Lower leg skin (tissue), 4 donors: ENCODE measurements around the gene SFMBT2. TPM values are rescaled to one million over a fixed set of nuclear protein-coding genes. Genes with fewer than 3 reads are reported as not detected.
"Not testable (repeated sequence)": the region's sequence is repeated elsewhere in the genome, so short reads cannot be mapped to it uniquely, and the experiment has no call there.

ENCODE experiments used
- DNase-seq, 2 donors: peaks; one replicate each; pipeline ENCODE4 v3.0.0-alpha.2; 2019; ENCODE audit warnings: low spot score in 2 of 2
- H3K4me3 ChIP-seq: fragments of 200-600 bp; sonication (generic); 2 replicates; pipeline ENCODE4 v1.5.1; 2017; ENCODE audit warnings: mild to moderate bottlenecking, low read depth; ENCODE audit not compliant: poor library complexity, severe bottlenecking
- CTCF ChIP-seq, 3 donors: fragments of 450-650 bp; IDR thresholded peaks; one replicate each; pipeline ENCODE4 v1.5.1; 2016; ENCODE audit warnings: antibody characterized with exemption in 3 of 3, mild to moderate bottlenecking in 3 of 3, moderate library complexity in 2 of 3
- POLR2A ChIP-seq, 2 donors: fragments of 450-650 bp; IDR thresholded peaks; one replicate each; pipeline ENCODE4 v1.6.1; 2016 to 2017; ENCODE audit warnings: antibody characterized with exemption in 2 of 2, mild to moderate bottlenecking in 1 of 2, moderate library complexity in 1 of 2
- WGBS, 2 donors: methylation state at CpG; one replicate each; pipeline ENCODE4 v1.1.5; 2018; 5-methylcytosine and 5-hydroxymethylcytosine counted together
- intact Hi-C: fragments of 100-400 bp; cut with DNase I; formaldehyde crosslinking; loops from one replicate; pipeline ENCODE4 v1.15.0; 2023; ENCODE audit warnings: low total_unique reads
- total RNA-seq, 4 donors: library from RNA; depleted of rRNA; stranded (reverse); fragments of >200 nt; gene quantifications; one replicate each; pipeline ENCODE4 v1.1.0, GENCODE V29; 2016

The SFMBT2 gene
- total RNA-seq, 4 donors from 2014 or later, result 0.42 to 3.3 (median 1.9) TPM

- TF ChIP-seq POLR2A (IDR thresholded peaks at IDR 0.05) (no peak), CTCF (IDR thresholded peaks at IDR 0.05) (no peak)
These were observed 177.4 kb downstream of the SFMBT2 start for GRCh38 chr10:7233259-7233991.

GRCh38 chr10:7231509-7232414 is 179.1 kb downstream of the SFMBT2 start:
- TF ChIP-seq CTCF (IDR thresholded peaks at IDR 0.05) (no peak), POLR2A (IDR thresholded peaks at IDR 0.05) (no peak)
- no peak for DNase-seq
- no peak overlapping the region for H3K4me3 ChIP-seq
- WGBS, 2 donors, result 62 to 67% methylated on average over 9 of the region's 9 CpGs
- intact Hi-C loops, result no loop called here

More at GRCh38 chr10:7233259-7233991, 177.4 kb downstream of the SFMBT2 start:
- H3K4me3 ChIP-seq, result no peak overlapping the region
- 64 to 68% methylated on average over 4 of the region's 4 CpGs for WGBS, 2 donors
- intact Hi-C loops, result no loop called here
- DNase-seq, result peak in 1 of 2 donors; percentile 17

- no peak overlapping the region for H3K4me3 ChIP-seq
- no peak for DNase-seq
- TF ChIP-seq POLR2A (IDR thresholded peaks at IDR 0.05), result no peak
- 89 to 93% methylated on average over 4 of the region's 4 CpGs for WGBS, 2 donors
- intact Hi-C loops, result no loop called here
These were observed 179.9 kb downstream of the SFMBT2 start for GRCh38 chr10:7230951-7231350.

- intact Hi-C loops, result no loop called here
- WGBS, 2 donors, result 78 to 82% methylated on average over 4 of the region's 4 CpGs
- no peak overlapping the region for H3K4me3 ChIP-seq
- no peak for TF ChIP-seq CTCF (IDR thresholded peaks at IDR 0.05)
- DNase-seq, result no peak
These were observed 180.8 kb downstream of the SFMBT2 start for GRCh38 chr10:7230036-7230435.

- DNase-seq, result no peak
- no peak overlapping the region for H3K4me3 ChIP-seq
- WGBS, 2 donors, result 87 to 97% methylated on average over 8 of the region's 8 CpGs
- TF ChIP-seq CTCF (IDR thresholded peaks at IDR 0.05) (no peak), POLR2A (IDR thresholded peaks at IDR 0.05) (no peak)
- intact Hi-C loops, result no loop called here
These were observed 185.7 kb downstream of the SFMBT2 start for GRCh38 chr10:7225133-7225532.

- TF ChIP-seq POLR2A (IDR thresholded peaks at IDR 0.05), result no peak
- no peak for TF ChIP-seq CTCF (IDR thresholded peaks at IDR 0.05)
- H3K4me3 ChIP-seq, result no peak overlapping the region
- WGBS, 2 donors, result 58 to 69% methylated on average over 3 of the region's 3 CpGs
- DNase-seq, result no peak
- intact Hi-C loops, result no loop called here
These were observed 191.9 kb downstream of the SFMBT2 start for GRCh38 chr10:7218968-7219367.

GRCh38 chr10:7212696-7213095 is 198.1 kb downstream of the SFMBT2 start:
- intact Hi-C loops, H3K4me3 ChIP-seq, DNase-seq: not testable (repeated sequence)
- WGBS, 2 donors, result 75 to 88% methylated on average over 3 of the region's 3 CpGs
